Measurements from ENCODE around the gene CERS1.

CERS1 gene

GRCh38 chr19:18878858-18879578 is 16.9 kb downstream of the CERS1 start:
- Mint-ChIP-seq H3K36me3 (ENCODE audit: low read depth) (no peaks in the 10 kb centered on the region), H3K9me3 (no peaks in the 10 kb centered on the region), H3K4me3 (no peak overlapping the region)

GRCh38 chr19:18878058-18878797 is 17.7 kb downstream of the CERS1 start:
- Mint-ChIP-seq H3K27ac (no peak overlapping the region), H3K4me1 (ENCODE audit: low read depth) (no peaks in the 10 kb centered on the region), H3K9me3 (no peaks in the 10 kb centered on the region), H3K36me3 (ENCODE audit: low read depth) (no peaks in the 10 kb centered on the region), H3K27me3 (ENCODE audit: low read depth) (no peaks in the 10 kb centered on the region), H3K4me3 (no peak overlapping the region)

More at GRCh38 chr19:18878858-18879578, 16.9 kb downstream of the CERS1 start:
- Mint-ChIP-seq H3K4me1 (ENCODE audit: low read depth) (no peaks in the 10 kb centered on the region), H3K27ac (no peak overlapping the region), H3K27me3 (ENCODE audit: low read depth) (no peaks in the 10 kb centered on the region)

GRCh38 chr19:18876865-18877264 is 19.1 kb downstream of the CERS1 start:
- Mint-ChIP-seq H3K4me3 (no peak overlapping the region), H3K4me1 (ENCODE audit: low read depth) (peaks cover under 1% of the 10 kb centered on the region), H3K9me3 (no peaks in the 10 kb centered on the region), H3K27me3 (ENCODE audit: low read depth) (no peaks in the 10 kb centered on the region), H3K27ac (no peak overlapping the region), H3K36me3 (ENCODE audit: low read depth) (no peaks in the 10 kb centered on the region)

- Mint-ChIP-seq H3K27ac (no peak overlapping the region), H3K9me3 (no peaks in the 10 kb centered on the region), H3K4me1 (ENCODE audit: low read depth) (peaks cover 6% of the 10 kb centered on the region), H3K27me3 (ENCODE audit: low read depth) (peaks cover 10% of the 10 kb centered on the region), H3K4me3 (no peak overlapping the region), H3K36me3 (ENCODE audit: low read depth) (peaks cover 2% of the 10 kb centered on the region)
Observed at GRCh38 chr19:18875726-18876125, 20.2 kb downstream of the CERS1 start.

GRCh38 chr19:18871543-18871942 is 24.4 kb downstream of the CERS1 start:
- H3K4me1 Mint-ChIP-seq (ENCODE audit: low read depth) = peaks cover 6% of the 10 kb centered on the region
- H3K4me3 Mint-ChIP-seq = no peak overlapping the region
- peaks cover 10% of the 10 kb centered on the region for H3K27me3 Mint-ChIP-seq (ENCODE audit: low read depth)
- H3K36me3 Mint-ChIP-seq (ENCODE audit: low read depth) = peaks cover 9% of the 10 kb centered on the region
- no peaks in the 10 kb centered on the region for H3K9me3 Mint-ChIP-seq
- H3K27ac Mint-ChIP-seq = no peak overlapping the region

- Mint-ChIP-seq H3K4me3 (no peak overlapping the region), H3K4me1 (ENCODE audit: low read depth) (peaks cover 6% of the 10 kb centered on the region), H3K27ac (peak overlapping the region; percentile 63), H3K36me3 (ENCODE audit: low read depth) (peaks cover 9% of the 10 kb centered on the region), H3K9me3 (no peaks in the 10 kb centered on the region), H3K27me3 (ENCODE audit: low read depth) (peaks cover 10% of the 10 kb centered on the region)
Observed at GRCh38 chr19:18870531-18871172, 25.3 kb downstream of the CERS1 start.

- Mint-ChIP-seq H3K27me3 (ENCODE audit: low read depth) (peaks cover 10% of the 10 kb centered on the region), H3K27ac (no peak overlapping the region), H3K9me3 (no peaks in the 10 kb centered on the region), H3K4me3 (no peak overlapping the region), H3K4me1 (ENCODE audit: low read depth) (peaks cover 6% of the 10 kb centered on the region), H3K36me3 (ENCODE audit: low read depth) (peaks cover 11% of the 10 kb centered on the region)
Observed at GRCh38 chr19:18869781-18870530, 26.0 kb downstream of the CERS1 start.

GRCh38 chr19:18869023-18869618 is 26.8 kb downstream of the CERS1 start:
- Mint-ChIP-seq H3K9me3 (no peaks in the 10 kb centered on the region), H3K27ac (no peak overlapping the region), H3K4me1 (ENCODE audit: low read depth) (peaks cover 6% of the 10 kb centered on the region), H3K36me3 (ENCODE audit: low read depth) (peaks cover 11% of the 10 kb centered on the region), H3K4me3 (no peak overlapping the region), H3K27me3 (ENCODE audit: low read depth) (peaks cover 10% of the 10 kb centered on the region)

- Mint-ChIP-seq H3K4me3 (no peak overlapping the region), H3K27me3 (ENCODE audit: low read depth) (peaks cover 10% of the 10 kb centered on the region), H3K36me3 (ENCODE audit: low read depth) (peaks cover 11% of the 10 kb centered on the region), H3K4me1 (ENCODE audit: low read depth) (peaks cover 6% of the 10 kb centered on the region), H3K9me3 (no peaks in the 10 kb centered on the region), H3K27ac (no peak overlapping the region)
Observed at GRCh38 chr19:18868380-18869022, 27.5 kb downstream of the CERS1 start.

- Mint-ChIP-seq H3K4me3 (no peak overlapping the region), H3K27me3 (ENCODE audit: low read depth) (peaks cover 10% of the 10 kb centered on the region), H3K9me3 (no peaks in the 10 kb centered on the region), H3K36me3 (ENCODE audit: low read depth) (peaks cover 11% of the 10 kb centered on the region), H3K27ac (no peak overlapping the region), H3K4me1 (ENCODE audit: low read depth) (peaks cover 6% of the 10 kb centered on the region)
Observed at GRCh38 chr19:18867751-18868150, 28.2 kb downstream of the CERS1 start.

GRCh38 chr19:18867199-18867598 is 28.8 kb downstream of the CERS1 start:
- H3K9me3 Mint-ChIP-seq = no peaks in the 10 kb centered on the region
- peaks cover 6% of the 10 kb centered on the region for H3K4me1 Mint-ChIP-seq (ENCODE audit: low read depth)
- H3K4me3 Mint-ChIP-seq = no peak overlapping the region
- peaks cover 16% of the 10 kb centered on the region for H3K36me3 Mint-ChIP-seq (ENCODE audit: low read depth)
- H3K27ac Mint-ChIP-seq = no peak overlapping the region
- peaks cover 10% of the 10 kb centered on the region for H3K27me3 Mint-ChIP-seq (ENCODE audit: low read depth)

- Mint-ChIP-seq H3K4me1 (ENCODE audit: low read depth) (peaks cover 5% of the 10 kb centered on the region), H3K9me3 (no peaks in the 10 kb centered on the region), H3K36me3 (ENCODE audit: low read depth) (peaks cover 20% of the 10 kb centered on the region), H3K27me3 (ENCODE audit: low read depth) (peaks cover 9% of the 10 kb centered on the region), H3K4me3 (no peak overlapping the region), H3K27ac (no peak overlapping the region)
Observed at GRCh38 chr19:18866800-18867123, 29.2 kb downstream of the CERS1 start.

GRCh38 chr19:18865973-18866799 is 29.8 kb downstream of the CERS1 start:
- Mint-ChIP-seq H3K36me3 (ENCODE audit: low read depth) (peaks cover 20% of the 10 kb centered on the region), H3K9me3 (no peaks in the 10 kb centered on the region), H3K27me3 (ENCODE audit: low read depth) (peaks cover 5% of the 10 kb centered on the region), H3K4me3 (no peak overlapping the region), H3K27ac (no peak overlapping the region), H3K4me1 (ENCODE audit: low read depth) (peaks cover 2% of the 10 kb centered on the region)
